Adipocyte (in vitro differentiated cells): ENCODE results near the gene BEND3.

Experiments used
- DNase-seq: peaks from one replicate; pipeline ENCODE4 v3.0.0-alpha.2; 2015; ENCODE audit warnings: low read depth
- H3K27me3 ChIP-seq: replicated peaks from 2 replicates; pipeline ENCODE4 v1.7.0; 2013; ENCODE audit warnings: mild to moderate bottlenecking, low read length, moderate library complexity; ENCODE audit not compliant: control insufficient read depth, insufficient read depth
- H3K36me3 ChIP-seq: 2 replicates; pipeline ENCODE4 v1.7.0; 2013; ENCODE audit warnings: low read length, mild to moderate bottlenecking, moderate library complexity; ENCODE audit not compliant: control insufficient read depth, insufficient read depth, severe bottlenecking
- H3K4me1 ChIP-seq: 2 replicates; pipeline ENCODE4 v1.7.0; 2013; ENCODE audit warnings: mild to moderate bottlenecking, low read length, moderate library complexity; ENCODE audit not compliant: control insufficient read depth, insufficient read depth
- H3K4me3 ChIP-seq: 2 replicates; pipeline ENCODE4 v1.7.0; 2013; ENCODE audit warnings: mild to moderate bottlenecking, low read length, moderate library complexity
- H3K9ac ChIP-seq: 2 replicates; pipeline ENCODE4 v1.7.0; 2013; ENCODE audit warnings: mild to moderate bottlenecking, low read length, moderate library complexity
- H3K9me3 ChIP-seq: 2 replicates; pipeline ENCODE4 v1.7.0; 2013; ENCODE audit warnings: mild to moderate bottlenecking, low read length, moderate library complexity; ENCODE audit not compliant: control insufficient read depth

The BEND3 gene

DNA sequence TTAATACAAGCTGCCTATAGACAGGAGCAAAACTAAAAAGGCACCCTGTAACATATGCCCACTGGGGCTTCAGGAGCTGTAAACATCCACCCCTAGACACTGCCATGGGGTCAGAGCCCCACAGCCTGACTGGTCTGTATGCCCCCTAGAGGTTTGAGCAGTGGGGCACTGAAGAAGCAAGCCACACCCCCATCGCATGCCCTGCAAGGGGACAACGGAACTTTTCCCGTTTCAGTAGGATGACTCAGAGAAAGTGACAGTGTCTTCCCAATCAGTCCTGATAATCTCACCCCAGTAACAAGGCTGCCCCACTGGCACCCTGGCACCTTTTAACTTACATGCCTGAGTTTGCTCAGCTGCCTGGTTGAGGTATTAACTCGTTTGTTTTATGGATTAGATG lies 35.9 kb downstream of the BEND3 start:
- Histone ChIP-seq H3K27me3 (no peaks in the 10 kb centered on the region), H3K4me1 (peaks cover 8% of the 10 kb centered on the region), H3K9ac (no peak overlapping the region), H3K4me3 (no peak overlapping the region), H3K9me3 (no peaks in the 10 kb centered on the region), H3K36me3 (no peaks in the 10 kb centered on the region)
- DNase-seq = no peak

DNA sequence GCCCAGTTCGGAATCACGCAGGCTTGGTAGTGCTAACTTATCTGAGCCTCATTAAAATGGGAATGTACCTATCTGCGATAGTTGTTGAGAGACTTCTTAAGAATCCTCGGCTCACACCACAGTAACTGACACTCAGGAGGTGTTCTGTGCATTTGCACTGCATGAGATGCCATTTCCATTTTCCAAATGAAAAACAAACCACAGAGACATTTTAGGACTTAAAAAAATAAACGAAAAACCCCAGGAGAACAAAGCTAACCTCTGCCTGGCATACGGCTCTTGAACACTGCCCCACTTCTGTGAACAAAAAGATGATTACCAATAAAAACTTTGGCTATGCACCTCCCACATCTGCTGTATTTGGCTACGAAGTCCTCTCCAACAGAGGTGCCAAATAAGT lies 37.6 kb downstream of the BEND3 start:
- H3K9me3 ChIP-seq = no peaks in the 10 kb centered on the region
- H3K4me1 ChIP-seq = peaks cover 8% of the 10 kb centered on the region
- DNase-seq = no peak
- H3K36me3 ChIP-seq = no peaks in the 10 kb centered on the region
- H3K27me3 ChIP-seq = no peaks in the 10 kb centered on the region
- no peak overlapping the region for H3K4me3 ChIP-seq
- no peak overlapping the region for H3K9ac ChIP-seq

DNA sequence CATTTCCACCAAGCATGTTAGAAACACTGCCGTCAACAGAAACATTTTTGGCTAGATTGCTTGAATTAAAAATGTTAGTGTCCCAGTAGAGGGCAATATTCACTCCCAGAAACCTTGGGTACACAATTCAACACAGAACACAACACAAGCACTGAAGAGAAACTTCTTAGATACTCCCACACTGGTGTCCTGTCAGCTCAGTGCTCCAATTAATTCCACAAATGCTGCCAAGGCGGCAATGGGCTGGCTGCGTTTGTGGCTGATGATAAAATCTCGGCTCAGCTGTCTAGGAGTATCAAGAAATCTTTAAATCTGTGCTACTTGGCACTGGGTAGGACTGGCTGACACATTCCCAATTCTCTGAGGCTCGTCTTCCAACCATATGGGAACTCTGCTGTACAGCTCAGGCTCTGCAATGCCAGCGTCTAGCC lies 39.3 kb downstream of the BEND3 start:
- Histone ChIP-seq H3K27me3 (no peaks in the 10 kb centered on the region), H3K9me3 (no peaks in the 10 kb centered on the region), H3K9ac (peak overlapping the region; percentile 3), H3K4me3 (peak overlapping the region; percentile 23), H3K36me3 (no peaks in the 10 kb centered on the region), H3K4me1 (peaks cover 8% of the 10 kb centered on the region)
- peak; percentile 4 for DNase-seq

DNA sequence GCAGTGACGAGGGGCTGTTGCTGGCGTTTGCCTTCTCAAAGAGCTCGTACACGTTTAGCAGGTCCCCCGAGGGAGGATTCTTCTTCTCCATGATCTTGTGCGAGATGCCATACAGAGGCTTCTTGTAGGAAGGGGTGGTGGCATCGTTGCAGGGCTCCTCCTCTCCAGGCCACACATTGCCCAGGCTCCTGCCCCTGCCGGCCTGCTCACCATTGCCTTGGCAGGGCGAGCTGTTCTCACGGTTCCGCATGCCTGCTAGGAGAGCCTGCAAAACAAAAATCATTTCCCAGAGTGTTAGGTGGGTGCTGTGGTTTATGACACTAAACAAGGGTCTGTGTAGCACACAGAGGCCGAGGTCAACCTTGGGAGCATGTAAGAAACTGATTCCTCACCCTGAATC lies 44.6 kb downstream of the BEND3 start:
- Histone ChIP-seq H3K27me3 (no peaks in the 10 kb centered on the region), H3K36me3 (no peaks in the 10 kb centered on the region), H3K9ac (no peak overlapping the region), H3K4me3 (no peak overlapping the region), H3K4me1 (peaks cover under 1% of the 10 kb centered on the region), H3K9me3 (no peaks in the 10 kb centered on the region)
- no peak for DNase-seq

DNA sequence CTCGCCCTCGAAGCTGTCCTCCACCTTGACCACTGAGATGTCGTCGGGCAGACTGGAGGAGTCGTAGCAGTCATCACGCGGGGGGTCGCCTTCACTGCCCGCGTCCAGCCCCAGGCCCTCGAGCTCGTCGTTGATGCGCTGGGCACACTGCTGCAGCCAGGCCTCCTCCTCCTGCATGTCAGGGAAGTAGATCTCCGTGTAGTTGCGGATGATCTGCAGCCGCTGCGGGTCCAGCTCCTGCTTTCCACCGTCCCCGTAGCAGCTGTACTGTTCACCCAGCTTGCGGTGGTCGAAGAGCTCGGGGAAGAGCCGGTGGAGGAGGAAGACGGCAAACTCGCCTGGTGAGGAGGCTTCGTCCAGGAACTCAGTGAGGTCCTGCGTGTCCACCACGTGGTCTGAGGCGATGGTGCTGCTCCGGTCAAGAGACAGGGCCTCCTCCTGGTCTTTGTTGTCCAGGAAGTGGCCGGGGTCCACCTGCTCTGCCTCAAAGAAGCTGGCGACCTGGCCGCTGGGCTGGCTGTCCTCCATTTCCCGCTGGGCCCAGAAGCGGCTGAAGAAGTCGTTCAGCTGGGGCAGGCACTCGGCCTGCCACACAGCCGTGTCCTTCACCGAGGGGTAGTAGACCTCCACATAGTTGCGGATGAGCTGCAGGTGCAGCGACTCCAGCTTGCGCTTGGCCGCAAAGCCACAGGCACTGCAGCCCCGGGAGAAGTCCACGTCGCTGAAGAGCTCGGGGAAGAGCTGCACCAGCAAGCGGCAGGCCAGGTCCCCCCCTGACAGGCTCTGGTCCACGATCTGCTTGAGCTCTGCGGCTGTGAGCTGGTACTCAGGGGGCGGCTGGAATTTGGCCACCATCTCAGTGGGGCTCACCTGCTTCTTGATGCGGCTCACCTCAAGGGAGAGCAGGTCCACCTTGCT lies 45.4 kb downstream of the BEND3 start:
- Histone ChIP-seq H3K4me3 (no peak overlapping the region), H3K36me3 (no peaks in the 10 kb centered on the region), H3K4me1 (peaks cover 3% of the 10 kb centered on the region), H3K27me3 (no peaks in the 10 kb centered on the region), H3K9me3 (no peaks in the 10 kb centered on the region), H3K9ac (no peak overlapping the region)
- DNase-seq = no peak

DNA sequence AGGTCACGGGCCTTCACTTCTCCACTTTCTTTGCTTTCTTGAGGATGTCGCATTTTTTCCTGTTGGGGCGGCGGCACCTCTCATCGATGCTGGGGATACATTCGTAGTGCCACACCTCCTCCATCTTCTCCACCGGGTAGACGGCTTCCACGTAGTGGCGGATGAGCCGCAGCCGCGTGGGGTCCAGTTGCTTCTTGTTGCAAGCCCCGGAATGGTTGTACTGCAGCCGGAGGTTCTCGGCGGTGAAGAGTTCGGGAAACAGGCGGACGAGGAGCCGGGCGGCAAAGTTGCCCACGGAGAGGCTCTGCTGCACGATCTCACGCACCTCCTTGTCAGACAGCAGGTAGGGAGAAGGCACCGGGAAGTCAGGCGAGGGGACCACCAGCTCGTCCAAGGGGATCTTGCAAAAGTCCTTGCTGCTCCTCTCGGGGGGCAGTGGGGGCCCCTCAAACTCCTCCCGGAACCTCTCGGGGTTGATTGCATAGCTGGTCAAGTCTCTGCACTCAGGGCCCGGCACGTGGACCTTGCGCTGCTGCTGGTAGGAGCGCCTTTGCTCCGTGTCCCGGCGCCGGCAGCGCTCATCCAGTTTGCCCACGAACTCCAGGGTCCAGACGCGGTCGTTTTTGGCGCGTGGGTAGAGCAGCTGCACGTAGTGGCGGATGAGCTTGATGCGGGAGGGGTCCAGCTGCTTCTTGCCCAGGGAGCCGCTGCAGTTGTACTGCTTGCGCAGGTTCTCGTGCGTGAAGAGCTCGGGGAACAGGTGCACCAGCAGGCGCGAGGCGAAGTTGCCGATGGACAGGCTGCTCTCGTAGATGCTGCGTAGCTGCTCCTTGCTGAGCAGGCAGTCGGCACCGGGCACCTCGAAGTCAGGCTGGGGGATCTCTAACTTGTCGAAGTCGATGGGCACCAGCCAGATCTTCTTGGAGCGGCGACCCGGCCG lies 46.4 kb downstream of the BEND3 start:
- no peak overlapping the region for H3K9ac ChIP-seq
- H3K27me3 ChIP-seq = no peaks in the 10 kb centered on the region
- H3K9me3 ChIP-seq = no peaks in the 10 kb centered on the region
- DNase-seq = no peak
- no peak overlapping the region for H3K4me3 ChIP-seq
- H3K4me1 ChIP-seq = peaks cover 10% of the 10 kb centered on the region
- no peaks in the 10 kb centered on the region for H3K36me3 ChIP-seq

DNA sequence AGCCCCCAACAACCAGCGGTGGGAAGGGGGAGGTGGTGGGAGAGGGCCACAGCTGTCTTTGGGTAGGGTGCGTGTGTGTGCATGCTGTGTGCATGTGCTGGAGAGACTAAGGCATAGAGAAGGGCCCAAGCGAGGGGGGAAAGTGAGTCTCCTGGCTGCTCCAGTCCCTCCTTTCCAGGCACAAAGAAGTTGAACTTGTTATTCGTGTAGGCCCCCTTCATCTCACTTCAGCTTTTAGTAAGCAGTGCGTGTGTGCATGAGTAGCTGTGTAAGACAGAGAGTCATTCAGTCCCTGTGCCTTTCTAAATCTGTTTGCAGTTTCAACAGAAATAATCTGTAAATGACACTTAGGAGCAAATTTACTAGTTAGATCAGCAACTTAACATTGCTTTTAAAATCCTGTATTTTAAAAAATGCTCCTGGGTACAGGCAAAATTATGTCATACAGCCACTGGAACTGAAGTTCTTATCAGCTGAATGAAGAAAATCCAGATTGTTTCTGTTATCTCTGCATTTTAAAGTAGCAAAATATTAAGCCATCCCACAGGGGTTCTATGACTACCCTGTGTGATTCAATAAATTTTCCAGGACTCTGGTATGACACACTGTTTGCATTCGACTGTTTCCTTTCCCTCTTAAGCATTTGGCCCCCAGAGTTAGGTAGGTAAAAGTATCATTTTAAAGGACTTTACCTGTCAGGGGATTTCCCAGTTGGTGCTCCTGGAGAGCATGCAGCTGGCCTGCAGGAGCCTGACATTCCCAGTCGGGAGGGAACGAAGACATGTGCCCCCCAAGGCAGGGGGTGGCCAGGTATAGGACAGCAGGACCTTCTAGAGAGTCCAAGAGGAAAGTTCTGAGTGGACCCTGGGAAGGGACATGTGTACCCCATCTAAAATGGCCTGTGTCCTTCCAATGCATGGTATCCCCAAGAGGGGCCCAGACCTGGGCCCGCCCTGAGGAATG lies 48.3 kb downstream of the BEND3 start:
- no peak overlapping the region for H3K4me3 ChIP-seq
- no peaks in the 10 kb centered on the region for H3K9me3 ChIP-seq
- H3K9ac ChIP-seq = no peak overlapping the region
- H3K4me1 ChIP-seq = peaks cover 10% of the 10 kb centered on the region
- H3K36me3 ChIP-seq = no peaks in the 10 kb centered on the region
- DNase-seq = no peak
- no peaks in the 10 kb centered on the region for H3K27me3 ChIP-seq

DNA sequence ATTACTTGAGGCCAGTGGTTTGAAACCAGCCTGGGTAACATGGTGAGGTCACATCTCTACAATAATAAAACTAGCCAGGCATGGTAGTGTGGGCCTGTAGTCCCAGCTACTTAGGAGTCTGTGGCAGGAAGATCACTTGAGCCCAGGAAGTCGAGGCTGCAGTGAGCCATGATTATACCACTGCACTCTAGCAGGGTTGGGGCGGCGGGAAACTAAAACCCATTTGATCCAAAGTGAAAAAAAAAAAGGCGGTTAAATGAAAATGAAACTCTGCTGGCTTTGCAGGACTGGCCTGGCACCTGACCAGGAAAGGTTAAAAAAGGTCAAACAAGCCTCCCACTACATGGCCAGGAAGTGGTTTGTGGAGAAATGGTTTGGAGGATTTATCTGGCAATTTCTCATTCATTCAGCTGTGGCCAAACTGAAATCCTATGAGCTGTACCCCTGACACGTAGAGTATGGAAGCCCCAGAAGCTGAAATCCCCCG lies 50.7 kb downstream of the BEND3 start:
- H3K9me3 ChIP-seq = no peaks in the 10 kb centered on the region
- H3K4me1 ChIP-seq = peaks cover 10% of the 10 kb centered on the region
- H3K27me3 ChIP-seq = peaks cover 7% of the 10 kb centered on the region
- H3K36me3 ChIP-seq = no peaks in the 10 kb centered on the region
- H3K4me3 ChIP-seq = no peak overlapping the region
- DNase-seq = no peak
- no peak overlapping the region for H3K9ac ChIP-seq

DNA sequence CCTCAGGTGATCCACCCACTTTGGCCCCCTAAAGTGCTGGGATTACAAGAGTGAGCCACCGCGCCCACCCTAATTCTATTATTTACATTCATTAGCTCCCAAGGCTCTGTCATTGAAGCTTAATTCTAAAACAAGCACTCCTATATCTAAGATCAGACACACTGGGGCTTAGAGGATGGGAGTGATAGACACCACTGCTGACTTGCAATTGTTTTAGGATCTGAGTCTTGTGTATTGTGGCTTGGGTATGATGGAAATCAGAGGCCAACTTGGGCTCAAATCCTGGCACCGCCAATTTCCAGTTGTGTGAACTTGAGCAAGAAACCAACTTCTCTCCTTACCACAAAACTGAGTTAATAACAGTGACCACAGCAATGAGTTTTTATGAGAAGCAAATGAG lies 52.6 kb downstream of the BEND3 start:
- H3K9ac ChIP-seq = no peak overlapping the region
- no peak overlapping the region for H3K4me3 ChIP-seq
- H3K9me3 ChIP-seq = no peaks in the 10 kb centered on the region
- H3K4me1 ChIP-seq = peaks cover 10% of the 10 kb centered on the region
- no peaks in the 10 kb centered on the region for H3K36me3 ChIP-seq
- no peak for DNase-seq
- H3K27me3 ChIP-seq = peaks cover 7% of the 10 kb centered on the region

DNA sequence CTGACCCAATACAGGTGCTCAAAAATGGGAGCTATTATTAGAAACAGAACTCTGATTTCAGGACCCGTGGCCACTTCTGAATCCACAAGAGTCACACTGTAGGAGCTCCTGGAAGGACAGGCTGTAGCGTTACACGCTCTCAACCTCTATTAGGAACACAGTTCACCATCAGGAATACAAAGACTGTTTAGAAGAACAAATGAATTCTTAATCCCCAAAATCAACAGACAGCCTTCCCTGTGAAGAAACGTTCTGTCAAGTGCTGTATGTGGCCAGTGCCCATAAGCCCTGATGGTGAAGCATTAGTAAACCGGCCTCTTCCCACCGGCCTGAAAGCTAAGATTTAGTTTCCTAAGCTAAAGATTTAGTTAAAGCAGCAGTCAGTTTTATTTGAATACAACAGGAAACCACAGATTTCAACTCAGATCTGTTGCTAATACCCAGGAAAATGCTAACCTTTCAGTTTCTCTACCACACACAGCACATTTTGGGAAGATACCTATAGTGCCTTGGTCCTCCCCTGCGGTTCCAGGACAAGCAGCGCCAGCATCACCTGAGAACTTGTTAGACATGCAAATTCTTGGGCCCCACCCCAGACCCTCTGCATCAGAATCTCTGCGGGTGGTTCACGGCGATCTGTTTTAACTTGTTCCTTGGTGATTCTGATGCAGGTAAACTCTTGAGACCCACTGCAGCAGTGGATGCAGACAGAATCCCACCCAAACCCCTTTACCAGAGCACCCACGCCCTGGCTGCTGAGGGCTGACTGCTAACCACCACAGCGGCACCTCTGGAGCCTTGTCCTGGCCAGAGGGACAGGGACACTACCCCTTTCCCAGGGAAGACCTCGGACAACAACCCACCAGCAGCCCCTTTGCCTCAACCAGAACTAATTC lies 53.9 kb downstream of the BEND3 start:
- Histone ChIP-seq H3K9ac (no peak overlapping the region), H3K36me3 (no peaks in the 10 kb centered on the region), H3K9me3 (no peaks in the 10 kb centered on the region), H3K4me1 (peaks cover 10% of the 10 kb centered on the region), H3K4me3 (no peak overlapping the region), H3K27me3 (peaks cover 7% of the 10 kb centered on the region)
- DNase-seq = peak; percentile 7
